Measurements from ENCODE around the gene CLCC1. TPM values are rescaled to one million over a fixed set of nuclear protein-coding genes. Genes with fewer than 3 reads are reported as not detected.

CLCC1 gene
- total and polyA plus RNA-seq, 8 donors: 35.4 to 59.2 (median 50.2) TPM

DNA sequence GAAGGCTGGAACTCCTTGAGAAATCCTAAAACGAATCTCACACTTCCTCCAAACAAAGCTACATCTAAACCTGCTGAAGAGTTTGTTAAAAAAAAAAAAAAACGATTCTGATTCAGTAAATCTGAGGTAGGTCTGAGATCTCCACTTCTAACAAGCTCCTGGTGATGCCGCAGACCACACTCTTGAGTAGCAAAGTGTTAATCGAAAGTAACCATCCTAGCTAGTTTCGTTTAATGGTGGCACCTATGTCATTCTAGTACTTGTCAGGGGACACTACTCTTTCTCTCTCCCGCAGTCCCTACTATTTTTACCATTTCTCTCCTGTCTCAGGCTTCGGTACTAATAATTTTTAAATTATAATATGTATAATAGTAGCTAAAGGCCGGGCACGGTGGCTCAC lies 2.1 kb downstream of the CLCC1 start:
- TF ChIP-seq, protein P1, sequence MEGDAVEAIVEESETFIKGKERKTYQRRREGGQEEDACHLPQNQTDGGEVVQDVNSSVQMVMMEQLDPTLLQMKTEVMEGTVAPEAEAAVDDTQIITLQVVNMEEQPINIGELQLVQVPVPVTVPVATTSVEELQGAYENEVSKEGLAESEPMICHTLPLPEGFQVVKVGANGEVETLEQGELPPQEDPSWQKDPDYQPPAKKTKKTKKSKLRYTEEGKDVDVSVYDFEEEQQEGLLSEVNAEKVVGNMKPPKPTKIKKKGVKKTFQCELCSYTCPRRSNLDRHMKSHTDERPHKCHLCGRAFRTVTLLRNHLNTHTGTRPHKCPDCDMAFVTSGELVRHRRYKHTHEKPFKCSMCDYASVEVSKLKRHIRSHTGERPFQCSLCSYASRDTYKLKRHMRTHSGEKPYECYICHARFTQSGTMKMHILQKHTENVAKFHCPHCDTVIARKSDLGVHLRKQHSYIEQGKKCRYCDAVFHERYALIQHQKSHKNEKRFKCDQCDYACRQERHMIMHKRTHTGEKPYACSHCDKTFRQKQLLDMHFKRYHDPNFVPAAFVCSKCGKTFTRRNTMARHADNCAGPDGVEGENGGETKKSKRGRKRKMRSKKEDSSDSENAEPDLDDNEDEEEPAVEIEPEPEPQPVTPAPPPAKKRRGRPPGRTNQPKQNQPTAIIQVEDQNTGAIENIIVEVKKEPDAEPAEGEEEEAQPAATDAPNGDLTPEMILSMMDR (IDR thresholded peaks at IDR 0.05): no peak
- ATAC-seq: no peak
- Histone ChIP-seq H3K27ac (no peak overlapping the region), H3K36me3 (peaks cover 0 to under 1% of the 10 kb centered on the region in 2 donors), H3K27me3 (no peaks in the 10 kb centered on the region), H3K9me3 (no peaks in the 10 kb centered on the region), H3K4me3 (no peak overlapping the region), H3K4me1 (peaks cover 7 to 35% of the 10 kb centered on the region in 2 donors)
- DNase-seq: no peak
- intact Hi-C loops (cut with DNase I): no loop called here

DNA sequence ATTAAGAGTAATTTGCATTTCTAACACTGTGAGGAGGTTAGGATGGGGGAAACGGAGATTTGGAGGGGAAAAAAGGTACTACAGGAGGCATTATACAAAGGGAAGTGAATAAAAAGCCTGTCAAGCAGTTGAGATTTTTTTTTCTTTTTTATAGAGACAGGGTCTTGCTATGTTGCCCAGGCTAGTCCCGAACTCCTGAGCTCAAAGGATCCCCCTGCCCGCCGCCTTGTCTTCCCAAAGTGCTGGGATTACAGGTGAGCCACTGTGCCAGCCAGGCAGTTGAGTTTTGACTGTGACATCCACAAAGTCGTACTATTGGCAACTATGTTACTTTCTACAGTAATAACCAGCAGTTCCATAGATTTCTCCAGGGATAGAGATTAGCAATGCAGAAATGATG lies 2.6 kb downstream of the CLCC1 start:
- Histone ChIP-seq H3K36me3 (peaks cover 0 to 5% of the 10 kb centered on the region in 2 donors), H3K27me3 (no peaks in the 10 kb centered on the region), H3K4me1 (peaks cover 7 to 35% of the 10 kb centered on the region in 2 donors), H3K4me3 (no peak overlapping the region), H3K9me3 (no peaks in the 10 kb centered on the region), H3K27ac (no peak overlapping the region)
- TF ChIP-seq, protein P1 (IDR thresholded peaks at IDR 0.05): no peak
- ATAC-seq: no peak
- intact Hi-C loops (cut with DNase I): no loop called here
- DNase-seq: no peak

DNA sequence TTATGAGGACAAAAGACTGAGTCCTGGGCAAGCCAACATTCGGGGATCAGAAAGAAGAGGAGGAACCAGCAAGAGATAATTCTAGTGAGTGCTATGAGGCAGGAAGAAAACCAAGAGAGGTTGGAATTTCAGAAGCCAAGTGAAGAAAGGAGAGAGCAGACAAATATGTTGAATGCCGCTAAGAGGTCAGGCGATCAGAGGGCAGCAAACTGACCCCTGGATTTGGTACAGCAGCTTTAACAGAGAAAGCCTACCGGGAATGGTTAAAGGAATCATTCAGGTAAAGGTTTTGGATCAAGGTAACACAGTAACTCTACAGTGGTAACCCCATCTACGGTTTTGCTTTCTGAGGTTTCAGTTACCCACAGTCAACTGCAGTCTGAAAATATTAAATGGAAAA lies 5.4 kb downstream of the CLCC1 start:
- TF ChIP-seq, protein P1 (IDR thresholded peaks at IDR 0.05): no peak
- DNase-seq (no peak), ATAC-seq (no peak)
- H3K4me3 ChIP-seq: no peak overlapping the region
- H3K27ac ChIP-seq: no peak overlapping the region
- peaks cover 7 to 27% of the 10 kb centered on the region in 2 donors for H3K4me1 ChIP-seq
- intact Hi-C loops (cut with DNase I): no loop called here
- H3K27me3 ChIP-seq: no peaks in the 10 kb centered on the region
- H3K9me3 ChIP-seq: no peaks in the 10 kb centered on the region
- H3K36me3 ChIP-seq: peaks cover 0 to 22% of the 10 kb centered on the region in 2 donors

DNA sequence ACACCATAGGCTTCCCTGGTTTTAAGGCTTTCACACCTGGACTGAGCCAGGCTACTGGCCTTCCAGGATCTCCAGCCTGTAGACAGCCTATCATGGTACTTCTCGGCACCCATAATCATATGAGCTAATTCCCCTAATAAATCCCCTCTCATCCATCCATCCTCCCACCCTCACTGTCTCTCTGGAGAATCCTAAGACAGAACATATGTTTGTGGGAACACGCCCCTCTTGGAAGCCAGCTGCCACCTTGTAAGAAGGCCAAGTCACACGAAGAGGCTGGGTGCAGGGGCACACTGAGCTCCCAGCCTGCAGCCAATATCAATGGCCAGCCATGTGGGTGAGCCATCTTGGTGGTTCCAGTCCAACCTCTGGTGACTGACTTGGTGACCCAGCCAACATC lies 7.4 kb downstream of the CLCC1 start:
- no peak for DNase-seq
- Histone ChIP-seq H3K4me1 (peaks cover 3 to 7% of the 10 kb centered on the region in 2 donors), H3K9me3 (no peaks in the 10 kb centered on the region), H3K4me3 (no peak overlapping the region), H3K27ac (no peak overlapping the region), H3K36me3 (peaks cover 0 to 22% of the 10 kb centered on the region in 2 donors), H3K27me3 (no peaks in the 10 kb centered on the region)
- ATAC-seq: no peak
- intact Hi-C loops (cut with DNase I): no loop called here
- TF ChIP-seq, protein P1 (IDR thresholded peaks at IDR 0.05): no peak

DNA sequence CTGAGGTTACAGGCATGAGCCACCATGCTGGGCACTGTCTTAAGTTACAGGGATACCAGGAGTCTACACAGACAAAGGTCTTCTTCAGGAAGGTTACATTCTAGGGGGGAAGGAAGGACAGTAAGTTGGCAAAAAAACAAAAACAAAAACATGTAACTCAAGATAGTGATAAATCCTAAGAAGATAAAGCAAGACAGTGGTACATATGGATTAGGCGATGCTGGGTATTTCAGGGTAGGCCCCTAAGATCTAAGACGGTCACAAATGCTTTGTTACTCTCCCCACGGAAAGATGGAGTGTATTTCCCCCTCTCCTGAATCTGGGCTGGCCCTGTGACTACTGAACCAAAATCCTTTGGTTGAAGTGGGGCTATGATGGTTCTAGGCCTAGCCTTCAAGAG lies 8.2 kb downstream of the CLCC1 start:
- no peak for ATAC-seq
- intact Hi-C loops (cut with DNase I): no loop called here

More for the DNA sequence above, 8.2 kb downstream of the CLCC1 start:
- H3K4me1 ChIP-seq: no peaks in the 10 kb centered on the region
- TF ChIP-seq, protein P1 (IDR thresholded peaks at IDR 0.05): no peak
- no peak for DNase-seq
- H3K27me3 ChIP-seq: no peaks in the 10 kb centered on the region
- peaks cover 0 to 22% of the 10 kb centered on the region in 2 donors for H3K36me3 ChIP-seq
- H3K27ac ChIP-seq: no peak overlapping the region
- H3K4me3 ChIP-seq: no peak overlapping the region
- H3K9me3 ChIP-seq: no peaks in the 10 kb centered on the region

Measured in left lung (tissue), 10 donors.